ENCODE data around the gene GRIK2. TPM values are rescaled to one million over a fixed set of nuclear protein-coding genes. Genes with fewer than 3 reads are reported as not detected.

The GRIK2 gene
- total and polyA plus RNA-seq, 2 donors (not counting 3 experiments of a cell fraction or from before 2014, with no cell fraction given), result not detected

- no peaks in the 10 kb centered on the region for H3K4me1 ChIP-seq (ENCODE audit: control insufficient read depth, extremely low read depth, insufficient read depth, low read length)
- H3K9me1 ChIP-seq (replicated peaks; ENCODE audit: control insufficient read depth, extremely low read depth, insufficient read depth, low read length), result no peaks in the 10 kb centered on the region
- ChIA-PET POLR2A (no interaction called here), CTCF (no interaction called here)
- no peak for DNase-seq (ENCODE audit: low read depth, low spot score)
- H3K79me2 ChIP-seq (ENCODE audit: control insufficient read depth, insufficient read depth, low read length), result no peaks in the 10 kb centered on the region
- intact Hi-C loops (cut with micrococcal nuclease), result no loop called here
- H4K20me1 ChIP-seq (replicated peaks; ENCODE audit: control insufficient read depth, extremely low read depth, insufficient read depth, low read length), result no peaks in the 10 kb centered on the region
- dilution Hi-C loops (cut with MboI; ENCODE audit: extremely low pct_ligation_motif_present, low sequenced_read_pairs), result no loop called here
- H3K4me3 ChIP-seq (replicated peaks in 1 of 3; ENCODE audit: insufficient read depth in 1 of 3, low read depth in 1 of 3, low read length in 3 of 3), result no peak overlapping the region
- FAIRE-seq, result no peak
- H3K36me3 ChIP-seq (ENCODE audit: control insufficient read depth in 2 of 2, extremely low read depth in 1 of 2, insufficient read depth in 2 of 2, low read length in 2 of 2), result no peaks in the 10 kb centered on the region
- no peaks in the 10 kb centered on the region for H3K27me3 ChIP-seq (ENCODE audit: control insufficient read depth in 2 of 2, insufficient read depth in 2 of 2, low read length in 2 of 2)
- no peak overlapping the region for H3K9ac ChIP-seq (replicated peaks; ENCODE audit: extremely low read depth, insufficient read depth, low read length)
- H2AFZ ChIP-seq (ENCODE audit: low read depth, low read length), result no peak overlapping the region
- no peak overlapping the region for H3K27ac ChIP-seq (ENCODE audit: insufficient read depth, low read depth, low read length)
- no peak overlapping the region for H3K4me2 ChIP-seq (ENCODE audit: insufficient read depth, low read length)
- TF ChIP-seq EZH2 (IDR thresholded peaks at IDR 0.05; ENCODE audit: borderline replicate concordance, low read depth, low read length, severe bottlenecking), result no peak
- no peak for TF ChIP-seq CTCF (IDR thresholded peaks at IDR 0.05; ENCODE audit: extremely low read depth in 1 of 2, insufficient read depth in 1 of 2, low read depth in 1 of 2, low read length in 2 of 2)
- TF ChIP-seq MYC (IDR thresholded peaks at IDR 0.05; ENCODE audit: low read depth, low read length), result no peak
- no peak for TF ChIP-seq FOS (IDR thresholded peaks at IDR 0.05; ENCODE audit: borderline replicate concordance, insufficient read depth, low read length)
- no peaks in the 10 kb centered on the region for H3K9me3 ChIP-seq (replicated peaks; ENCODE audit: control insufficient read depth, insufficient read depth, low read length)
- no TSS peak for BruUV-seq (replicated peaks)
Observed at GRCh38 chr6:101458826-101459225, 65.3 kb downstream of the GRIK2 start.

DNA sequence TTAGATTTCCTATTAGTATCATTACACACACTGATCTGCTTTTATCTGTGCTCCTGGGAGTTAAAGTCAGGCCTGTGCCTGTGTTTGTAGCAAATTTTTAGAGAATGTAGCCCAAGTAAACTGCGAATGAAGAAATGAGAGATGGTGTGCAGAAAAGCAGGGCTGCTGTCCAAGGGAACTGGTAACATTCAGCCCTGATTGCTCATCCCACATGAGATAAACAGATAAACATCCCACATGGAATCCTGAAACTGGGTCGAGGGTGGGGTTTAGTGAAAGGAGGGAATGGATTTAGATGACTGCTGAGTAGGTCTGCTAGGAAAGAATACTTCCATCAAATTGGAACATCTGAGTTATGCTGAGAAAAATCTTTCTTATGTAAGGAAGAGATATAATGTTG lies 69.1 kb downstream of the GRIK2 start:
- Histone ChIP-seq H3K4me3 (replicated peaks in 1 of 3; ENCODE audit: insufficient read depth in 1 of 3, low read depth in 1 of 3, low read length in 3 of 3) (no peak overlapping the region), H2AFZ (ENCODE audit: low read depth, low read length) (no peak overlapping the region), H3K36me3 (ENCODE audit: control insufficient read depth in 2 of 2, extremely low read depth in 1 of 2, insufficient read depth in 2 of 2, low read length in 2 of 2) (no peaks in the 10 kb centered on the region), H3K27me3 (ENCODE audit: control insufficient read depth in 2 of 2, insufficient read depth in 2 of 2, low read length in 2 of 2) (no peaks in the 10 kb centered on the region), H3K27ac (ENCODE audit: insufficient read depth, low read depth, low read length) (no peak overlapping the region), H3K9me3 (replicated peaks; ENCODE audit: control insufficient read depth, insufficient read depth, low read length) (no peaks in the 10 kb centered on the region), H3K9ac (replicated peaks; ENCODE audit: extremely low read depth, insufficient read depth, low read length) (no peak overlapping the region), H3K4me2 (ENCODE audit: insufficient read depth, low read length) (no peak overlapping the region), H3K9me1 (replicated peaks; ENCODE audit: control insufficient read depth, extremely low read depth, insufficient read depth, low read length) (no peaks in the 10 kb centered on the region), H3K4me1 (ENCODE audit: control insufficient read depth, extremely low read depth, insufficient read depth, low read length) (no peaks in the 10 kb centered on the region), H4K20me1 (replicated peaks; ENCODE audit: control insufficient read depth, extremely low read depth, insufficient read depth, low read length) (no peaks in the 10 kb centered on the region), H3K79me2 (ENCODE audit: control insufficient read depth, insufficient read depth, low read length) (no peaks in the 10 kb centered on the region)
- dilution Hi-C loops (cut with MboI; ENCODE audit: extremely low pct_ligation_motif_present, low sequenced_read_pairs), result no loop called here
- ChIA-PET CTCF (no interaction called here), POLR2A (no interaction called here)
- TF ChIP-seq POLR2AphosphoS5 (IDR thresholded peaks at IDR 0.05; ENCODE audit: insufficient read depth, low read depth, low read length), result no peak
- no peak for TF ChIP-seq GATA2 (IDR thresholded peaks at IDR 0.05; ENCODE audit: insufficient read depth, insufficient read length, low read depth, low read length)
- TF ChIP-seq JUN (IDR thresholded peaks at IDR 0.05; ENCODE audit: borderline replicate concordance, insufficient read depth, insufficient read length, low read depth), result no peak
- no peak for TF ChIP-seq FOS (IDR thresholded peaks at IDR 0.05; ENCODE audit: borderline replicate concordance, insufficient read depth, low read length)
- no peak for TF ChIP-seq MYC (IDR thresholded peaks at IDR 0.05; ENCODE audit: low read depth, low read length)
- no peak for TF ChIP-seq POLR2A (IDR thresholded peaks at IDR 0.05; ENCODE audit: low read depth, low read length)
- no peak for TF ChIP-seq MAX (IDR thresholded peaks at IDR 0.05; ENCODE audit: insufficient read depth, insufficient read length)
- no peak for TF ChIP-seq EZH2 (IDR thresholded peaks at IDR 0.05; ENCODE audit: borderline replicate concordance, low read depth, low read length, severe bottlenecking)
- TF ChIP-seq CTCF (IDR thresholded peaks at IDR 0.05; ENCODE audit: extremely low read depth in 1 of 2, insufficient read depth in 1 of 2, low read depth in 1 of 2, low read length in 2 of 2), result no peak
- no peak for DNase-seq (ENCODE audit: low read depth, low spot score)
- intact Hi-C loops (cut with micrococcal nuclease), result no loop called here
- no TSS peak for BruUV-seq (replicated peaks)
- no peak for FAIRE-seq

Data from endothelial cell of umbilical vein (primary cell).